ENCODE results near the gene KRT5. TPM values are rescaled to one million over a fixed set of nuclear protein-coding genes. Genes with fewer than 3 reads are reported as not detected.

Gene KRT5
- total and polyA plus RNA-seq, 10 of the 15 experiments (the other 5 are each of a cell fraction or from before 2014, with no cell fraction given) = 1.6 TPM; not detected in 9

GRCh38 chr12:52537101-52537500 is 16.9 kb upstream of the KRT5 start:
- Histone ChIP-seq H2AFZ (ENCODE audit: control insufficient read depth, low read depth, low read length) (no peak overlapping the region), H3K4me3 (no peak overlapping the region), H3K27me3 (replicated peaks in 1 of 2; ENCODE audit: control insufficient read depth in 2 of 2, insufficient read depth in 2 of 2, low read length in 1 of 2) (no peaks in the 10 kb centered on the region; a peak in 1 of 4 replicates), H3K4me2 (ENCODE audit: control insufficient read depth, insufficient read depth) (no peak overlapping the region), H4K20me1 (ENCODE audit: control insufficient read depth, insufficient read depth) (no peaks in the 10 kb centered on the region), H3K4me1 (ENCODE audit: control insufficient read depth, insufficient read depth, low read length) (no peaks in the 10 kb centered on the region), H3K9me3 (replicated peaks; ENCODE audit: control insufficient read depth, insufficient read depth, low read length) (no peaks in the 10 kb centered on the region), H3K79me2 (ENCODE audit: control insufficient read depth, insufficient read depth, low read length) (no peaks in the 10 kb centered on the region), H3K9ac (ENCODE audit: control insufficient read depth, insufficient read depth, low read length) (no peak overlapping the region), H3K36me3 (ENCODE audit: control insufficient read depth in 2 of 2, insufficient read depth in 2 of 2, low read length in 1 of 2) (no peaks in the 10 kb centered on the region), H3K27ac (ENCODE audit: control insufficient read depth, insufficient read depth) (no peak overlapping the region)
- no peak for TF ChIP-seq SIN3A (IDR thresholded peaks at IDR 0.05; ENCODE audit: low read depth, low read length)
- no peak for TF ChIP-seq ZNF217 (IDR thresholded peaks at IDR 0.05)
- TF ChIP-seq FOS (IDR thresholded peaks at IDR 0.05; ENCODE audit: borderline replicate concordance, extremely low read depth, insufficient read length) = no peak
- TF ChIP-seq HSF1 (IDR thresholded peaks at IDR 0.05; ENCODE audit: low read depth, low read length) = no peak
- no peak for TF ChIP-seq RFX5 (IDR thresholded peaks at IDR 0.05; ENCODE audit: low read depth, low read length)
- TF ChIP-seq SREBF1 (IDR thresholded peaks at IDR 0.05; ENCODE audit: low read length) = no peak
- TF ChIP-seq SUZ12 (IDR thresholded peaks at IDR 0.05; ENCODE audit: unreplicated experiment) = no peak
- no peak for TF ChIP-seq ZBTB40 (IDR thresholded peaks at IDR 0.05; ENCODE audit: borderline replicate concordance)
- no peak for TF ChIP-seq MLLT1 (IDR thresholded peaks at IDR 0.05)
- no peak for TF ChIP-seq BMI1 (IDR thresholded peaks at IDR 0.05; ENCODE audit: borderline replicate concordance)
- no peak for TF ChIP-seq NKRF (conservative IDR thresholded peaks at IDR 0.05)
- in situ Hi-C loops (cut with MboI) (no loop called here), intact Hi-C loops (cut with micrococcal nuclease; ENCODE audit: unreplicated experiment) (no loop called here)
- FAIRE-seq (no peak), DNase-seq (ENCODE audit: low read depth, low spot score) (no peak), ATAC-seq (no peak)
- BruUV-seq (replicated peaks) = no TSS peak
- CTCF ChIA-PET = no interaction called here
- SMC1A ChIA-PET (ENCODE audit: uncharacterized antibody, unreplicated experiment) = no interaction called here
- POLR2A ChIA-PET = no interaction called here
- RAD21 ChIA-PET (ENCODE audit: unreplicated experiment) = no interaction called here
- 15% methylated on average over 3 of the region's 3 CpGs for WGBS (ENCODE audit: insufficient coverage, insufficient replicate concordance, low lambda C conversion rate, missing lambda C conversion rate)

Data from GM12878 (cell line).